SK-N-SH (cell line): ENCODE data around the gene ADCK1. TPM values are rescaled to one million over a fixed set of nuclear protein-coding genes. Genes with fewer than 3 reads are reported as not detected.
A peak's percentile ranks its signal among the peaks of the same experiment; 100 is the strongest.

Source experiments
- CTCF ChIA-PET: fragments of 300-600, 350-600 bp; formaldehyde crosslinking; extraction: SDS; loops from one replicate; lab custom pipeline; 2021; lab: Yijun Ruan, JAX
- POLR2A ChIA-PET: fragments of 350-600 bp; sonication (Branson Sonifier 250); formaldehyde crosslinking; extraction: SDS; loops from one replicate; lab custom pipeline; 2020; ENCODE audit warnings: antibody characterized with exemption, inconsistent platforms; lab: Yijun Ruan, JAX
- DNase-seq: peaks from one replicate; pipeline ENCODE4 v3.0.0; 2012
- H2AFZ ChIP-seq: fragments of 200-600 bp; sonication (generic); 2 replicates; pipeline ENCODE4 v1.8.1; 2016; ENCODE audit warnings: antibody characterized with exemption, mild to moderate bottlenecking, low read depth
- H3F3A ChIP-seq: fragments of 200-600 bp; sonication (generic); replicated peaks from 2 replicates; pipeline ENCODE3; 2016; ENCODE audit warnings: antibody characterized with exemption, mild to moderate bottlenecking; ENCODE audit not compliant: insufficient read depth
- H3K27ac ChIP-seq, 2 experiments: fragments of 200-500 bp in 1 of 2; fragments of 200-600 bp in 1 of 2; sonication (Bioruptor generic) in 1 of 2; sonication (generic), shearing (Covaris generic) in 1 of 2; 2 replicates each; pipeline versions ENCODE4 v1.5.1 to v1.6.1; 2014 to 2016; ENCODE audit warnings: low read depth in 2 of 2, inconsistent platforms in 1 of 2, low read length in 1 of 2, mild to moderate bottlenecking in 1 of 2, mixed read lengths in 1 of 2
- H3K27me3 ChIP-seq: fragments of 200-600 bp; sonication (generic), shearing (Covaris generic); 2 replicates; pipeline ENCODE4 v1.6.1; 2016; ENCODE audit warnings: mixed run types; ENCODE audit not compliant: insufficient read depth
- H3K36me3 ChIP-seq, 2 experiments: fragments of 200-500 bp in 1 of 2; fragments of 200-600 bp in 1 of 2; sonication (Bioruptor generic) in 1 of 2; sonication (generic) in 1 of 2; replicated peaks in 1 of 2; 2 replicates each; pipeline versions ENCODE3 to v1.5.1; 2014 to 2016; ENCODE audit warnings: low read length in 1 of 2, mild to moderate bottlenecking in 1 of 2; ENCODE audit not compliant: insufficient read depth in 2 of 2, control insufficient read depth in 1 of 2
- H3K4me1 ChIP-seq, 2 experiments: fragments of 200-500 bp in 1 of 2; fragments of 200-600 bp in 1 of 2; sonication (Bioruptor generic) in 1 of 2; sonication (generic), shearing (Covaris generic) in 1 of 2; 2 replicates each; pipeline versions ENCODE4 v1.5.1 to v1.6.1; 2014 to 2016; ENCODE audit warnings: low read depth in 1 of 2, low read length in 1 of 2, mixed run types in 1 of 2; ENCODE audit not compliant: insufficient read depth in 2 of 2, control insufficient read depth in 1 of 2
- H3K4me2 ChIP-seq: fragments of 200-600 bp; sonication (generic), shearing (Covaris generic); 2 replicates; pipeline ENCODE4 v1.6.1; 2017; ENCODE audit warnings: mixed run types
- H3K4me3 ChIP-seq, 2 experiments: fragments of 200-500 bp in 1 of 2; fragments of 200-600 bp in 1 of 2; sonication (Bioruptor generic) in 1 of 2; sonication (generic), shearing (Covaris generic) in 1 of 2; 2 replicates each; pipeline versions ENCODE4 v1.5.1 to v1.8.1; 2014 to 2016; ENCODE audit warnings: low read depth in 2 of 2, inconsistent platforms in 1 of 2, low read length in 1 of 2, mild to moderate bottlenecking in 1 of 2, mixed read lengths in 1 of 2, moderate library complexity in 1 of 2
- H3K79me2 ChIP-seq: fragments of 200-600 bp; sonication (generic); 2 replicates; pipeline ENCODE4 v1.8.1; 2017; ENCODE audit warnings: mild to moderate bottlenecking; ENCODE audit not compliant: insufficient read depth
- H3K9ac ChIP-seq: fragments of 200-600 bp; sonication (generic); 2 replicates; pipeline ENCODE4 v1.6.1; 2017; ENCODE audit warnings: mixed run types
- H3K9me2 ChIP-seq: fragments of 200-600 bp; sonication (generic); 2 replicates; pipeline ENCODE4 v1.6.1; 2017; ENCODE audit warnings: mixed run types
- H3K9me3 ChIP-seq: fragments of 200-600 bp; sonication (generic); 2 replicates; pipeline ENCODE4 v1.6.1; 2017; ENCODE audit warnings: mixed run types, mild to moderate bottlenecking, moderate library complexity
- H4K20me1 ChIP-seq: fragments of 200-600 bp; sonication (generic); 2 replicates; pipeline ENCODE4 v1.6.1; 2017; ENCODE audit warnings: mild to moderate bottlenecking, mixed run types; ENCODE audit not compliant: insufficient read depth
- CHD2 ChIP-seq: fragments of 150-350 bp; IDR thresholded peaks from 2 replicates; pipeline ENCODE4 v1.6.1; 2018; ENCODE audit warnings: low read length; ENCODE audit not compliant: partially characterized antibody
- FOSL2 ChIP-seq: IDR thresholded peaks from 2 replicates; pipeline ENCODE4 v1.4.0; 2012; ENCODE audit warnings: low read depth, mild to moderate bottlenecking, moderate library complexity, borderline replicate concordance
- FOXJ3 ChIP-seq: sonication (generic); formaldehyde crosslinking; IDR thresholded peaks from 2 replicates; pipeline ENCODE4 v1.5.1; 2020; ENCODE audit warnings: mild to moderate bottlenecking, missing genetic modification reagents
- FOXM1 ChIP-seq: IDR thresholded peaks from 2 replicates; pipeline ENCODE4 v1.4.0; 2012; ENCODE audit warnings: low read depth, mild to moderate bottlenecking
- GABPA ChIP-seq: IDR thresholded peaks from 2 replicates; pipeline ENCODE4 v1.4.0; 2012; ENCODE audit warnings: low read depth, mild to moderate bottlenecking
- GATA2 ChIP-seq: sonication (generic); formaldehyde crosslinking; IDR thresholded peaks from 2 replicates; pipeline ENCODE4 v1.5.0; 2020; ENCODE audit warnings: mild to moderate bottlenecking, missing genetic modification reagents
- MXI1 ChIP-seq: IDR thresholded peaks from 2 replicates; pipeline ENCODE4 v1.6.1; 2012; ENCODE audit warnings: mild to moderate bottlenecking, low read depth, low read length, improper control_type of control experiment
- POLR2AphosphoS5 ChIP-seq: IDR thresholded peaks from 2 replicates; pipeline ENCODE4 v1.6.1; 2012; ENCODE audit warnings: low read depth, low read length
- RAD21 ChIP-seq: IDR thresholded peaks from 2 replicates; pipeline ENCODE4 v1.6.1; 2012; ENCODE audit warnings: mild to moderate bottlenecking, low read length
- RFX5 ChIP-seq: IDR thresholded peaks from 2 replicates; pipeline ENCODE4 v1.6.1; 2012; ENCODE audit warnings: mild to moderate bottlenecking, improper control_type of control experiment, low read length
- RXRA ChIP-seq: IDR thresholded peaks from 2 replicates; pipeline ENCODE4 v1.4.0; 2012; ENCODE audit warnings: low read depth, mild to moderate bottlenecking, borderline replicate concordance
- SIN3A ChIP-seq: IDR thresholded peaks from 2 replicates; pipeline ENCODE4 v1.6.1; 2012; ENCODE audit warnings: low read depth, mild to moderate bottlenecking, low read length, moderate library complexity, borderline replicate concordance
- SMC3 ChIP-seq: IDR thresholded peaks from 2 replicates; pipeline ENCODE4 v1.6.1; 2012; ENCODE audit warnings: low read depth, low read length, improper control_type of control experiment
- TCF12 ChIP-seq: IDR thresholded peaks from 2 replicates; pipeline ENCODE4 v1.4.0; 2012
- WGBS: methylation state at CpG from one replicate; pipeline ENCODE4 v1.1.6; 2017; ENCODE audit warnings: low lambda C conversion rate; 5-methylcytosine and 5-hydroxymethylcytosine counted together
- polyA plus RNA-seq, 3 experiments: library from polyadenylated mRNA; depleted of rRNA; stranded (reverse); fragments of >200 nt; gene quantifications; 2 replicates each; pipeline ENCODE4 v1.2.3, GENCODE V29; 2012
- TF ChIP-seq, protein P1 (sequence below): fragments of 200-600 bp; sonication (generic); IDR thresholded peaks from 2 replicates; pipeline ENCODE4 v1.6.1; 2017; ENCODE audit warnings: antibody characterized with exemption, mild to moderate bottlenecking, moderate library complexity
- TF ChIP-seq, protein P2 (sequence below): IDR thresholded peaks from 2 replicates; pipeline ENCODE4 v1.4.0; 2012; ENCODE audit warnings: low read depth, borderline replicate concordance
- TF ChIP-seq, protein P3 (sequence below): IDR thresholded peaks from 2 replicates; pipeline ENCODE4 v1.6.1; 2012; ENCODE audit warnings: mild to moderate bottlenecking, low read depth, low read length, moderate library complexity
- TF ChIP-seq, protein P4 (sequence below): fragments of 150-350 bp; IDR thresholded peaks from 2 replicates; pipeline ENCODE4 v1.6.1; 2017; ENCODE audit warnings: antibody characterized with exemption, low read length, low read depth, borderline replicate concordance

Gene ADCK1
- polyA plus RNA-seq, 1 of the 3 experiments (the other 2 are of a cell fraction) = 11.4 TPM

DNA sequence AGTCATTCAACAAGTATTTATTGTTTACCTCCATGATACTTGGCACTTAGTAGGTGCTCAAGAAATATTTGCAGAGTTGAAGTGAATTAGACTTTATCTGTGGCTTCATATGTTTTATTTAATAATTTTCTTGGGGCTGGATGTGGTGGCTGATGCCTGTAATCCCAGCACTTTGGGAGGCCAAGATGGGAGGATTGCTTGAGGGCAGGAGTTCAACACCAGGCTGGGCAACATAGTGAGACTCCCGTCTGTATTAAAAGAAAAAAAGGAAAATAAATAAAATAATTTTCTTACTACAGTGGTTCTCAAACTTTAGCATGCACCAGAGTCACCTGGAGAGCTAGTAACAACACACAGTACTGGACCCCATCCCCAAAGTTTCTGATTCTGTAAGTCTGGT is 905 bp downstream of the ADCK1 start:
- 0 out of 4 replicates have a peak, but pooled peaks cover 0 to 4% of the 10 kb centered on the region in 2 experiments for H3K4me1 ChIP-seq
- H3K9ac ChIP-seq = peak overlapping the region; percentile 75; the same call in 1 of the 2 replicates
- H3K4me2 ChIP-seq = peak overlapping the region; percentile 87
- peak overlapping the region; percentile 66 to 85; a peak in 3 of 4 replicates for H3K27ac ChIP-seq
- ChIA-PET POLR2A (interaction anchor here (1.4 to 1.6 kb wide), 2 partner anchors 40 to 124 kb away, joined by 4 to 8 read pairs; partner anchors contain the start of gene SNW1), CTCF (interaction anchor here (1.0 to 1.5 kb wide), 2 partner anchors 16 to 22 kb away, joined by 3 to 4 read pairs; no protein-coding TSS in a partner anchor)
- peak overlapping the region; percentile 65 to 75 for H3K4me3 ChIP-seq
- no peak for TF ChIP-seq SIN3A
- TF ChIP-seq TCF12 = no peak
- no peak for TF ChIP-seq FOSL2
- no peak for TF ChIP-seq GATA2 (CRISPR knock-in tag)
- no peak for TF ChIP-seq SMC3
- TF ChIP-seq POLR2AphosphoS5 = no peak
- TF ChIP-seq FOXJ3 (CRISPR knock-in tag) = no peak
- TF ChIP-seq RFX5 = no peak
- TF ChIP-seq GABPA = no peak
- TF ChIP-seq, protein P1, sequence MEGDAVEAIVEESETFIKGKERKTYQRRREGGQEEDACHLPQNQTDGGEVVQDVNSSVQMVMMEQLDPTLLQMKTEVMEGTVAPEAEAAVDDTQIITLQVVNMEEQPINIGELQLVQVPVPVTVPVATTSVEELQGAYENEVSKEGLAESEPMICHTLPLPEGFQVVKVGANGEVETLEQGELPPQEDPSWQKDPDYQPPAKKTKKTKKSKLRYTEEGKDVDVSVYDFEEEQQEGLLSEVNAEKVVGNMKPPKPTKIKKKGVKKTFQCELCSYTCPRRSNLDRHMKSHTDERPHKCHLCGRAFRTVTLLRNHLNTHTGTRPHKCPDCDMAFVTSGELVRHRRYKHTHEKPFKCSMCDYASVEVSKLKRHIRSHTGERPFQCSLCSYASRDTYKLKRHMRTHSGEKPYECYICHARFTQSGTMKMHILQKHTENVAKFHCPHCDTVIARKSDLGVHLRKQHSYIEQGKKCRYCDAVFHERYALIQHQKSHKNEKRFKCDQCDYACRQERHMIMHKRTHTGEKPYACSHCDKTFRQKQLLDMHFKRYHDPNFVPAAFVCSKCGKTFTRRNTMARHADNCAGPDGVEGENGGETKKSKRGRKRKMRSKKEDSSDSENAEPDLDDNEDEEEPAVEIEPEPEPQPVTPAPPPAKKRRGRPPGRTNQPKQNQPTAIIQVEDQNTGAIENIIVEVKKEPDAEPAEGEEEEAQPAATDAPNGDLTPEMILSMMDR = no peak
- no peak for TF ChIP-seq FOXM1
- TF ChIP-seq, protein P2, sequence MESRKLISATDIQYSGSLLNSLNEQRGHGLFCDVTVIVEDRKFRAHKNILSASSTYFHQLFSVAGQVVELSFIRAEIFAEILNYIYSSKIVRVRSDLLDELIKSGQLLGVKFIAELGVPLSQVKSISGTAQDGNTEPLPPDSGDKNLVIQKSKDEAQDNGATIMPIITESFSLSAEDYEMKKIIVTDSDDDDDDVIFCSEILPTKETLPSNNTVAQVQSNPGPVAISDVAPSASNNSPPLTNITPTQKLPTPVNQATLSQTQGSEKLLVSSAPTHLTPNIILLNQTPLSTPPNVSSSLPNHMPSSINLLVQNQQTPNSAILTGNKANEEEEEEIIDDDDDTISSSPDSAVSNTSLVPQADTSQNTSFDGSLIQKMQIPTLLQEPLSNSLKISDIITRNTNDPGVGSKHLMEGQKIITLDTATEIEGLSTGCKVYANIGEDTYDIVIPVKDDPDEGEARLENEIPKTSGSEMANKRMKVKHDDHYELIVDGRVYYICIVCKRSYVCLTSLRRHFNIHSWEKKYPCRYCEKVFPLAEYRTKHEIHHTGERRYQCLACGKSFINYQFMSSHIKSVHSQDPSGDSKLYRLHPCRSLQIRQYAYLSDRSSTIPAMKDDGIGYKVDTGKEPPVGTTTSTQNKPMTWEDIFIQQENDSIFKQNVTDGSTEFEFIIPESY = no peak
- no peak for TF ChIP-seq RXRA
- TF ChIP-seq, protein P3, sequence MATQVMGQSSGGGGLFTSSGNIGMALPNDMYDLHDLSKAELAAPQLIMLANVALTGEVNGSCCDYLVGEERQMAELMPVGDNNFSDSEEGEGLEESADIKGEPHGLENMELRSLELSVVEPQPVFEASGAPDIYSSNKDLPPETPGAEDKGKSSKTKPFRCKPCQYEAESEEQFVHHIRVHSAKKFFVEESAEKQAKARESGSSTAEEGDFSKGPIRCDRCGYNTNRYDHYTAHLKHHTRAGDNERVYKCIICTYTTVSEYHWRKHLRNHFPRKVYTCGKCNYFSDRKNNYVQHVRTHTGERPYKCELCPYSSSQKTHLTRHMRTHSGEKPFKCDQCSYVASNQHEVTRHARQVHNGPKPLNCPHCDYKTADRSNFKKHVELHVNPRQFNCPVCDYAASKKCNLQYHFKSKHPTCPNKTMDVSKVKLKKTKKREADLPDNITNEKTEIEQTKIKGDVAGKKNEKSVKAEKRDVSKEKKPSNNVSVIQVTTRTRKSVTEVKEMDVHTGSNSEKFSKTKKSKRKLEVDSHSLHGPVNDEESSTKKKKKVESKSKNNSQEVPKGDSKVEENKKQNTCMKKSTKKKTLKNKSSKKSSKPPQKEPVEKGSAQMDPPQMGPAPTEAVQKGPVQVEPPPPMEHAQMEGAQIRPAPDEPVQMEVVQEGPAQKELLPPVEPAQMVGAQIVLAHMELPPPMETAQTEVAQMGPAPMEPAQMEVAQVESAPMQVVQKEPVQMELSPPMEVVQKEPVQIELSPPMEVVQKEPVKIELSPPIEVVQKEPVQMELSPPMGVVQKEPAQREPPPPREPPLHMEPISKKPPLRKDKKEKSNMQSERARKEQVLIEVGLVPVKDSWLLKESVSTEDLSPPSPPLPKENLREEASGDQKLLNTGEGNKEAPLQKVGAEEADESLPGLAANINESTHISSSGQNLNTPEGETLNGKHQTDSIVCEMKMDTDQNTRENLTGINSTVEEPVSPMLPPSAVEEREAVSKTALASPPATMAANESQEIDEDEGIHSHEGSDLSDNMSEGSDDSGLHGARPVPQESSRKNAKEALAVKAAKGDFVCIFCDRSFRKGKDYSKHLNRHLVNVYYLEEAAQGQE = no peak
- no peak for TF ChIP-seq RAD21
- TF ChIP-seq, protein P4, sequence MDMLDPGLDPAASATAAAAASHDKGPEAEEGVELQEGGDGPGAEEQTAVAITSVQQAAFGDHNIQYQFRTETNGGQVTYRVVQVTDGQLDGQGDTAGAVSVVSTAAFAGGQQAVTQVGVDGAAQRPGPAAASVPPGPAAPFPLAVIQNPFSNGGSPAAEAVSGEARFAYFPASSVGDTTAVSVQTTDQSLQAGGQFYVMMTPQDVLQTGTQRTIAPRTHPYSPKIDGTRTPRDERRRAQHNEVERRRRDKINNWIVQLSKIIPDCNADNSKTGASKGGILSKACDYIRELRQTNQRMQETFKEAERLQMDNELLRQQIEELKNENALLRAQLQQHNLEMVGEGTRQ = no peak
- TF ChIP-seq CHD2 = no peak
- TF ChIP-seq MXI1 = no peak
- WGBS = 97% methylated on average over 1 of the region's 1 CpG
- no peaks in the 10 kb centered on the region for H3K27me3 ChIP-seq
- H2AFZ ChIP-seq = peak overlapping the region; percentile 98
- H3K9me3 ChIP-seq = no peaks in the 10 kb centered on the region
- no peaks in the 10 kb centered on the region for H3K9me2 ChIP-seq
- H3K79me2 ChIP-seq = no peaks in the 10 kb centered on the region
- H4K20me1 ChIP-seq = no peaks in the 10 kb centered on the region
- DNase-seq = no peak
- H3K36me3 ChIP-seq = no peaks in the 10 kb centered on the region
- peaks cover 6% of the 10 kb centered on the region for H3F3A ChIP-seq
